ENCODE results near the gene CDC42.

Gene CDC42

GRCh38 chr1:22111620-22112019 is 59.1 kb downstream of the CDC42 start:
- DNase-seq, result no peak

- DNase-seq, result no peak
These were observed 60.0 kb downstream of the CDC42 start for GRCh38 chr1:22112554-22112953.

DNA sequence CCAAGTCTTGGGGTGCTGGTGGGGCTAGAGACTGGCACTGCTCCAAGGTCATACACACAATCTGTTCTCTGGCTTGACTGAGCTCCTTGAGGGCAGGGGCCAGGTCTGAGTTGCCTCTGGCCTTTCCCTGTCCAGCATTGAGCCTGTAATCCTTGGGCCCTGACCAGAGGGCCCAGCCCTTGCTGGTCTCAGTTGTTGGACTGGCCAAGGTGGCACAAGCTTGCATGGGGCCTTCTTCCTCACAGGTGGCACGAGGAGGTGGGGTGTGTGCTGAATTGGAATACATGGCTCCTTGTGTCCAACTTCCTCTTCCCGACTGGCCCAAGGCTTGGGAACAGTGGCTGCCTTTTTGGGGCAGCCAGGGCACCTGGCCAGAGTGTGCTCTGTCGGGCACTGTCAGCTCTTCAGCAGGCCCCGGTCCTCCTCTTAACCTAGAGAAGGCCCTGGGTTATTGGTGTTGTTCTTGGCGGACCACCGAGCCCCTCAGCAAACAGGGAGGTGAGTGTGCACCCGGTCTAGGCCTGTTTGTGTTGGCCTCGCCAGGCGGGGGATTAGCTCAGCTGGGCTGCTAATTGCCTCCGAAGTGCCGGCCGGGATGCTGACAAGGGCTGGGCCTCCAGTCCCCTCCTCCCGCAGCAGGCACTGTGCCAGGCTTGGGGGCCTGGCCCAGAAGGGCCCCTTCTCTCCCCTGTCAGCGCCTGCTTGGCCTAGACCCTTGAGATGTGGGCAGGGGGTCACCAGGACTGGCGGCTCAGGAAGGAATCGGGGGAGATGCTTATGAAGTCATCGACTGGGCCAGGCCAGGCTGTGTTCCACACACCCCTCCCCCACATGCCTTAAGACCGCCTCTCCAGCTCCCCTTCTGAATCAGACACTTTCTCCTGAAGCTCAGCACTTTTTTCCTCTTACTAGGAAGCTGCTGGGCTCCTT is 61.8 kb downstream of the CDC42 start:
- DNase-seq, result no peak

GRCh38 chr1:22115286-22115685 is 62.8 kb downstream of the CDC42 start:
- DNase-seq, result no peak

GRCh38 chr1:22117238-22117637 is 64.7 kb downstream of the CDC42 start:
- no peak for DNase-seq

DNA sequence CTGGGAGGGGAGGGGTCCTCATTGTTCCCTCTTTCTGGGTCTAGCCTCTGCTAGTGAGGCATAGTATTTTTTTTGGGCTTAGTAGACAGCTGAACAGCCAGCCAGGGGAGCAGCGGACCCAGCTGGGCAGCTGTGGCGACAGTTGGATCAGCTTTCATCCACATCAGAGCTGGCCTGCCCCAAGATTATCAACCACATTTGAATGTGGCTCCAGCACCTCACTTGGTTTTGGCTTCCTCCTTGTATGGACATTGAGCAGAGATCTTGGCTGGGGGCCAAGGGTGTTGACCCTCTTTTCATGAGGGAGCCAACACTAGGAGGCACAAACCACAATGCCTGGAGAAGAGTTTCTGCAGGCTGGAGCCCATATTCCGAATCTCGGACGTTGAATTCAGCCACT is 65.3 kb downstream of the CDC42 start:
- no peak for DNase-seq

- DNase-seq, result no peak
These were observed 65.9 kb downstream of the CDC42 start for GRCh38 chr1:22118291-22118992.

DNA sequence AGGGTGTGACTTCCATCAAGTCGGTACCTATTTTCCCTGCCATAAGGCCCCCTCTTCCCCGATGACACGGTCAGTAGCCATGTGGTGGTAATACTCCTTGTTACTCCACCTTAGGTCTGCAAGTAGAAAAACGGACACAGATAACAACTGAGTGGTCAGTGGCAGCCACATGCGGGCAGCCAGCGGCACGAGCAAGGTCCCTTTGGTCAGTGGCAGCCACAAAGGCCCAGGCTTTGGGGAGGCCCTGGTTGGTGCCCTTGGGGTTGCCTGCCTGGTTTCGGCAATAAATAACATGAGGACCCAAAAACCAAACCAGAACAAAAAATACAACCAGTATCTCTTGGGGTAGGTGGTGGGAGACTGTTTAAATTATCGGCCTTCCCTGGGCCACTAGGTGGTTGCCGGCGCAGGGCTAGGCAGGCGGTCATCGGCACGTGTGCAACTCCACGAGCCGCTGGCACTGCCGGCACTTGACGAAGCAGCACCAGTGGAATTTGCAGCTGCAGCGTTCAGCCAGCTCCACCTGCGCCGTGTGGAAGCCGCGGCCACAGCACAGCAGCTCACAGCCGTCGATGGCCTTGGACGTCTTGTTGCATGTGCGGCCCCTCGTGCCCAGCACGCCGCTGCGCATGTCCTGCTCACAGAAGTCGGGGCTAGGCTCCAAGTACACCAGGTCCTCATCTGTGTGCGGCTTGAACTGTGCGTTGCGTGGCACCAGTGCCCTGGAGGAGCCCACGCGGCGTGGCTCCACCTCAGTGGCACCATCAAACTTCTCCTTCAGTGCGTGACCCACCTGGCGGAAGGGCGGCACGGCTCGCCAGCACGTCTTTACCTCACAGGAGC is 67.3 kb downstream of the CDC42 start:
- no peak for DNase-seq

GRCh38 chr1:22120469-22120790 is 67.9 kb downstream of the CDC42 start:
- no peak for DNase-seq

DNA sequence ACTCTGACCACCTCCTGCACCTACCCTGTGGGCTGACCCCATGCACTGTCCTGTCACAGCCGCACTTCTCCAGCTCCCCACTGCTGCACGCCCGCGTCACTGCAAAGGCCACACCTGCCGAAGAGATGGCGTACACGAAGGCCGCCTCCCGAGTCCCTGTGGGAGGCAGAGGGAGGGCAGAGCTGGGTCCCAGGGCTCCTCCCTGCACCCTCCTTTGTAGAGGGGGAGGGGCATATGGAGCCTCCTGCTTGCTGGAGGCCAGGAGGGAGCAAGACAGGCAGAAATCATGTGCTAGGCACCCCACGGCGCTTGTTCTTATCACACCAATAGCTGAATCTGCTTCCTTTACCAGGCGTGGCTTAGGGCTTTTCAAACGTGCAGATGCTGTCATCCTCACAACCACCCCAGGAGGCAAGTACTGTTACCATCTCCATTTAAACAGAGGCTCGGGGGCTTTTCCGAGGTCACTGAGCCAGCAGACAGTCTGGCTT is 69.0 kb downstream of the CDC42 start:
- no peak for DNase-seq

- DNase-seq, result no peak
These were observed 70.0 kb downstream of the CDC42 start for GRCh38 chr1:22122273-22123070.

GRCh38 chr1:22123071-22123390 is 70.5 kb downstream of the CDC42 start:
- DNase-seq, result no peak

DNA sequence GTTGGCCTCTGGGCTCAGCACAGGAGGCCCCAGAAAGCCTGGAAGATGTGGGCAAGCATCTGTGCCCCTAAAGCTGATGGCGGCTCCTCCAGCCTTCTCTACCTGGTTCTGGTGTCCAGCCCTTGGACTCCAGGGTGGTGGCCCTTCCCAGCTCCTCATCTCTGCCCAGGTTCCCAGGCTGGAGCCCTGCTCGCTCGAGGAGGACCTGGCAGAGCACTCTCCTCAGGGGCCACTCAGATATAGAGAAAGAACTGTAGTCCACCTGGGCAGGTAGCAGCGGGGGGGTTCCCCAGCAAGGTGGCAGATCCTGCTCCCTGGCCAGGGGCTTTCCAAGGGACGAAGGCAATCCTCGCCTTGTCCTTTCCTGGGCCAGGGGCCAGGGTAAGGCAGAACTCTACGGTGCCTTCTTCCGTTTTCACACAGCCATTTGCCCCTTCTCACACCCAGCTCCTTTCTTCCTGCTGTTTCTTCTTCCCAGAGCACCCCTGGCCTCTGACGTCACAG is 71.4 kb downstream of the CDC42 start:
- DNase-seq, result no peak

DNA sequence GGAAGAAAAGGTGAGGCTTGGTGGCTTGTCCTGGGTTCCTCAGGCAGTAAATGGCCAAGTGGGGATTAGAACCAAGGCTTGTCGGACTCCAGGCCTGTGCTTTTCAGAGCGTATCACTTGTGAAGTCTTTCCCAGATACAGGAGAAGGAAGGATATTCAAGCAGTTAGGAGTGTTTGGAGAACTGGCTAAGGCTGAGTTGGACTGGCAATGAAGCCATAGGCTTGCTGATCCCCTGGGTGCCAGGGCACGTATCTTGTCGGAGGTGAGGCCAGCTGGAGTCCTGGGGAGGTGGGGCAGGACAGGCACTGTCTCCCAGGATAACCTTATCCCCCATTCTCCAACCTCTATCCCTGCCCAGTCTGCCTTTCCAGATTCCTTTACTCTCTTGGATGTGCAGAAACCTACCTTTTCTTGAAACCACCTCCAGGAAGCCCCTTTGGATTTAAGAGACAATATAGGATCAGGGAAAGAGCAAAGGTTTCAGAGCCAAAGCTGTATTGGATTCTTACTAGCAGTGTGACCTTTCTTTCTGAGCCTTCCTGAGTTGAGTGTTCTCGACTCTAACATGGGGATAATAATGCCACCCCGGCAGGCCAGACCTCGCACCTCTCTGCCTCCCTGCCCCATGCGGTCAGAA is 72.2 kb downstream of the CDC42 start:
- no peak for DNase-seq

DNA sequence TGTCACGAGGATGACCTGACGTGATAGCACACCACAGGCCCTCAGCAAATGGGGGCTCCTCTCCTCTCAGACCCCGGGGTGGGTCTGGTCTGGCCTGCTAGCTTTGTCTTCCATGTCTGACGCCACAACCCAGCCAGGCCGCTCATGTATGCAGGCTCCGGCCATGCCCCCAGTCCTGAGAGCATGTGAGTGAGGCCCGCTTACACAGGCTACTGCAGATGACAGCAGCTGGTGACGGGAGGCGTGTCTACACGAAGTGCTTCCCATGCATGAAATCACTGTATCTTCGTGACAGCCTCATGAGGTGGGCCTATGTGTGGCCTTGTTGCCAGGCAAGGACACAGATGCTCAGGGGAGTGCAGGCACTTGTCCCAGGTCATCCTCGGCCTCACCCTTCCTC is 74.0 kb downstream of the CDC42 start:
- DNase-seq, result no peak

DNA sequence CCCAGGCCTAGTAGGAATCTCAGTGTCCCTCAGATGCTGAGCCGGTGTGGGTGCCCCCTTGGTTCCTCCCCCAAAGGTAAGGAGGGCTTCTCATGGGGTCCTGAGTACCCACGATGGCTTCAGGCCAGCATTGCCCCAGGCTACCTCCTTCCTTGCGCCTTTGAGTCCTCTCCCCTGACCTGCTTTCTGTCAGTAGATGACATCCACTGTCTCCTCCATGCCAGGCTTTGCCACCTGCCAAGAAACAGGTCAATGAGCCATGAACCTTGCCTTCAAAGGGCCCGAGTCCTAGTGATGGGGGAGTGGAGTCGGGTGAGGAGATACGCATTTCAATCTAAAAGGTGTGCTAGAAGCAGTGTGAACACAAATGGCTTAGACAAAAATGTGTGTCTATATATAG is 74.7 kb downstream of the CDC42 start:
- DNase-seq, result no peak

DNA sequence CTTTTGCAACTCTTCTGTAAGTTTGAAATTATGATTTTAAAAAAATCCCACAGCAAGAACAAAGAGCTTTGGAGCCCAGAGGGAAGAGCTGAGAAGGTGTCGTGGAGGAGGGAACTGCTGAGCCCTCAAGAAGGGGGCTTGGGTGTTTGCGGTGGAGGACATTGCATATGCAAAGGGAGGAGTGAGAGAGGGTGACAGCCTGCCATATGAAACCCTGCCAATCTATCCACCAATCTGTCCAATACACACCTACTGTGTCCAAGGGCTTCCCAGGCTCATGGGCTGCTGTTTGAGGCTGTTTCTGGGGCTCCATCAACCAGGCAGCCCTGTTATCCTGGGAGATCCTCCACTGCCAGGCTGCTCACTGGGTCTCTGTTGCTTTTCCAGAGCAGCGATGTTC is 75.2 kb downstream of the CDC42 start:
- DNase-seq, result no peak

- DNase-seq, result no peak
These were observed 75.9 kb downstream of the CDC42 start for GRCh38 chr1:22128392-22128791.

GRCh38 chr1:22129501-22130117 is 77.1 kb downstream of the CDC42 start:
- DNase-seq, result no peak

- no peak for DNase-seq
These were observed 78.6 kb downstream of the CDC42 start for GRCh38 chr1:22131062-22131461.

GRCh38 chr1:22131875-22132486 is 79.5 kb downstream of the CDC42 start:
- peak in 1 of 2 experiments; percentile 10 for DNase-seq

Data from SW 1271 (cell line).